Measurements from ENCODE around the gene DBX1. TPM values are rescaled to one million over a fixed set of nuclear protein-coding genes. Genes with fewer than 3 reads are reported as not detected.
A peak's percentile ranks its signal among the peaks of the same experiment; 100 is the strongest.

DBX1 gene
- total RNA-seq, 1 experiment from 2014 or later = 0.15 TPM

- Histone ChIP-seq H4K91ac (ENCODE audit: insufficient read length, low read depth, low read length) (no peak overlapping the region), H2AK5ac (ENCODE audit: insufficient read length, low read length) (no peak overlapping the region), H3K56ac (ENCODE audit: insufficient read length, low read depth, low read length) (no peak overlapping the region), H4K20me1 (ENCODE audit: control insufficient read depth, insufficient read depth, insufficient read length) (peaks cover 4% of the 10 kb centered on the region), H2BK120ac (ENCODE audit: low read depth, low read length, poor library complexity, severe bottlenecking) (no peak overlapping the region), H2AFZ (ENCODE audit: low read length) (no peak overlapping the region), H3K9me3 (ENCODE audit: control insufficient read depth, low read depth, low read length) (no peaks in the 10 kb centered on the region), H3K4me2 (ENCODE audit: insufficient read depth, insufficient read length, low read length) (peak overlapping the region; percentile 56), H3K4ac (ENCODE audit: low read depth, low read length) (no peak overlapping the region), H2BK20ac (ENCODE audit: low read depth, low read length, poor library complexity, severe bottlenecking) (no peak overlapping the region), H3K23me2 (ENCODE audit: insufficient read length, low read depth, low read length, poor library complexity, severe bottlenecking) (peaks cover 7% of the 10 kb centered on the region), H3K79me2 (ENCODE audit: insufficient read depth, low read length) (no peaks in the 10 kb centered on the region), H4K5ac (ENCODE audit: insufficient read length, low read depth, low read length) (no peak overlapping the region), H2BK12ac (ENCODE audit: insufficient read length, low read depth, low read length) (no peak overlapping the region), H3K27me3 (ENCODE audit: insufficient read depth, low read length) (peaks cover 61% of the 10 kb centered on the region), H3K14ac (ENCODE audit: insufficient read depth, low read length) (peak overlapping the region; percentile 51; the same call in 1 of the 2 replicates), H3K9ac (ENCODE audit: extremely low read depth, insufficient read length, low read length) (no peak overlapping the region), H3K27ac (ENCODE audit: insufficient read length, low read depth, low read length) (no peak overlapping the region), H3T11ph (ENCODE audit: low read length) (no peak overlapping the region), H2BK5ac (ENCODE audit: insufficient read length, low read length) (no peak overlapping the region), H4K8ac (replicated peaks; ENCODE audit: insufficient read length, low read depth, low read length) (no peak overlapping the region), H3K23ac (ENCODE audit: insufficient read length, low read depth, low read length) (no peak overlapping the region), H3K79me1 (ENCODE audit: insufficient read depth, low read depth, low read length, poor library complexity, severe bottlenecking) (no peaks in the 10 kb centered on the region), H3K18ac (ENCODE audit: insufficient read length, low read depth, low read length) (no peak overlapping the region), H2BK15ac (ENCODE audit: low read depth, low read length) (no peak overlapping the region), H3K4me1 (ENCODE audit: insufficient read depth, low read length) (no peaks in the 10 kb centered on the region; the same call in 1 of the 2 replicates)
- Mint-ChIP-seq H3K27ac (no peak overlapping the region), H3K4me1 (peaks cover 51 to 69% of the 10 kb centered on the region in 2 experiments), H3K9me3 (peaks cover 0 to 9% of the 10 kb centered on the region in 2 experiments; a peak in 1 of 5 replicates), H3K36me3 (ENCODE audit: insufficient read depth in 1 of 3, low read depth in 3 of 3) (no peaks in the 10 kb centered on the region; a peak in 2 of 7 replicates), H3K4me3 (peak overlapping the region; percentile 82 to 91), H3K27me3 (ENCODE audit: low read depth) (peaks cover 84% of the 10 kb centered on the region)
- peak; percentile 86 for DNase-seq
- TF ChIP-seq CTCF (conservative IDR thresholded peaks at IDR 0.05) = no peak
- WGBS (ENCODE audit: extremely low coverage, insufficient read length, low lambda C conversion rate) = no CpG with 5 or more reads among the region's 51 CpGs
Measured at GRCh38 chr11:20156280-20156875, 3.9 kb downstream of the DBX1 start.
